T-cell (primary cell): Measurements from ENCODE around the gene CHAF1A. TPM values are rescaled to one million over a fixed set of nuclear protein-coding genes. Genes with fewer than 3 reads are reported as not detected.

Experiments
- ATAC-seq, 4 experiments: fragments of 200-7000 bp in 3 of 4; fragments of 150-1000 bp in 1 of 4; cut with Tn5 transposase; replicated peaks in 1 of 4; 1 replicate in 3 of 4; 2 replicates in 1 of 4; pipeline ENCODE4 v1.10.0; 2021; ENCODE audit warnings: moderate library complexity in 3 of 4, mild to moderate bottlenecking in 2 of 4, moderate number of reproducible peaks in 1 of 4
- CTCF ChIA-PET, 2 donors: fragments of 300-600 bp; sonication (Branson Sonifier 250); formaldehyde crosslinking; loops; one replicate each; lab custom pipeline; 2022; ENCODE audit warnings: antibody characterized with exemption in 2 of 2; lab: Charles Lee
- POLR2A ChIA-PET, 2 donors: fragments of 300-600 bp; sonication (Branson Sonifier 250); formaldehyde crosslinking; loops; one replicate each; lab custom pipeline; 2022; ENCODE audit warnings: antibody characterized with exemption in 2 of 2; lab: Charles Lee
- DNase-seq, 35 experiments: peaks; one replicate each; pipeline versions ENCODE4 v3.0.0 to v3.0.0-alpha.2; 2013 to 2023
- H3K27ac ChIP-seq: one replicate; pipeline ENCODE4 v1.5.1; 2013; ENCODE audit warnings: low read length
- H3K27me3 ChIP-seq, 2 experiments: replicated peaks in 1 of 2; 1 replicate in 1 of 2; 2 replicates in 1 of 2; pipeline versions ENCODE4 v1.6.1 to v1.7.0; 2013; ENCODE audit warnings: low read length in 1 of 2, mixed read lengths in 1 of 2; ENCODE audit not compliant: control insufficient read depth in 2 of 2, insufficient read depth in 2 of 2; ENCODE audit errors: extremely low read depth in 1 of 2
- H3K36me3 ChIP-seq, 2 donors: 1 replicate in 1 of 2; 2 replicates in 1 of 2; pipeline versions ENCODE4 v1.6.1 to v1.7.0; 2013; ENCODE audit warnings: low read length in 1 of 2; ENCODE audit not compliant: control insufficient read depth in 2 of 2, insufficient read depth in 1 of 2; ENCODE audit errors: extremely low read depth in 1 of 2
- H3K4me1 ChIP-seq, 2 experiments: 1 replicate in 1 of 2; 2 replicates in 1 of 2; pipeline versions ENCODE4 v1.6.1 to v1.7.0; 2013; ENCODE audit warnings: low read length in 2 of 2, mixed read lengths in 1 of 2; ENCODE audit not compliant: insufficient read depth in 2 of 2, control insufficient read depth in 1 of 2; ENCODE audit errors: extremely low read depth in 1 of 2
- H3K4me3 ChIP-seq, 2 donors: 1 replicate in 1 of 2; 2 replicates in 1 of 2; pipeline versions ENCODE4 v1.5.1 to v1.7.0; 2013; ENCODE audit warnings: mild to moderate bottlenecking in 2 of 2, low read length in 1 of 2, moderate library complexity in 1 of 2; ENCODE audit not compliant: control insufficient read depth in 1 of 2; ENCODE audit errors: extremely low read depth in 1 of 2
- H3K9me3 ChIP-seq: 2 replicates; pipeline ENCODE4 v1.7.0; 2013
- H3K27ac Mint-ChIP-seq, 2 donors: one replicate each; pipeline ENCODE4 v1.8.0; 2020 to 2021; ENCODE audit warnings: mild to moderate bottlenecking in 2 of 2, mixed read lengths in 2 of 2
- H3K27me3 Mint-ChIP-seq, 2 donors: one replicate each; pipeline ENCODE4 v1.8.0; 2021 to 2022; ENCODE audit warnings: mixed read lengths in 2 of 2
- H3K36me3 Mint-ChIP-seq: one replicate; pipeline ENCODE4 v1.8.0; 2021; ENCODE audit warnings: mixed read lengths
- H3K4me1 Mint-ChIP-seq, 3 donors: one replicate each; pipeline ENCODE4 v1.8.0; 2020 to 2022; ENCODE audit warnings: mixed read lengths in 3 of 3, mild to moderate bottlenecking in 1 of 3
- H3K4me3 Mint-ChIP-seq, 3 donors: one replicate each; pipeline ENCODE4 v1.8.0; 2020 to 2022; ENCODE audit warnings: mild to moderate bottlenecking in 3 of 3, mixed read lengths in 3 of 3, moderate library complexity in 3 of 3
- H3K9me3 Mint-ChIP-seq, 3 donors: one replicate each; pipeline ENCODE4 v1.8.0; 2020 to 2022; ENCODE audit warnings: mixed read lengths in 3 of 3
- WGBS: methylation state at CpG from one replicate; pipeline ENCODE4 v1.1.5; 2013; ENCODE audit warnings: missing lambda C conversion rate; ENCODE audit not compliant: insufficient coverage; 5-methylcytosine and 5-hydroxymethylcytosine counted together
- total RNA-seq, 35 experiments: library from RNA in 6 of 35; stranded (reverse) in 6 of 35; fragments of 120-200 nt in 1 of 35; gene quantifications; one replicate each; pipeline versions ENCODE4 v1.2.1 to v1.2.4 and lab custom pipeline; 2013 to 2026

CHAF1A gene
- total RNA-seq (10 to 100 TPM; 14.4 to 27.3 (median 16.5) TPM), total RNA-seq (lab: John Stamatoyannopoulos, UW) (3.7 to 101 (median 17.8) reads per million in 29 experiments)
- 6.6 TPM for total RNA-seq (2013)

- ATAC-seq = peak; percentile 88 to 91 (median 89)
- Mint-ChIP-seq H3K9me3 (no peaks in the 10 kb centered on the region), H3K4me1 (peaks cover 45 to 60% (median 49%) of the 10 kb centered on the region in 3 donors), H3K27ac (peak within 1 kb of the TSS; percentile 87 to 92), H3K27me3 (no peaks in the 10 kb centered on the region), H3K36me3 (peaks cover 3% of the 10 kb centered on the region), H3K4me3 (peak within 1 kb of the TSS; percentile 80 to 89 (median 85))
- CTCF ChIA-PET = interaction anchor here in 1 of 2 donors (0.5 to 1.5 kb wide), 15 partner anchors 22 to 1452 kb away, joined by 3 to 18 read pairs (median 5); partner anchors contain the start of genes FEM1A, MPND and YJU2
- peaks cover 23 to 49% of the 10 kb centered on the region in 2 experiments for H3K4me1 ChIP-seq
- no peaks in the 10 kb centered on the region for H3K9me3 ChIP-seq
- under 1% methylated on average over 77 of the region's 84 CpGs for WGBS
- H3K27ac ChIP-seq = peak within 1 kb of the TSS; percentile 94
- peaks cover 0 to 1% of the 10 kb centered on the region in 2 donors for H3K36me3 ChIP-seq
- DNase-seq = peak; percentile 95 to 100 (median 99)
- POLR2A ChIA-PET = interaction anchor here (0.5 to 1.3 kb wide), 9 partner anchors 16 to 895 kb away, joined by 3 to 14 read pairs (median 5); partner anchors contain the start of gene HDGFL2 (in 1 of the 2)
- peak within 1 kb of the TSS; percentile 54 to 84 for H3K4me3 ChIP-seq
- no peaks in the 10 kb centered on the region for H3K27me3 ChIP-seq
Measured at GRCh38 chr19:4402171-4403004, at the start of gene CHAF1A. Gene CHAF1A (plus strand): TSS chr19:4402640. CDS start chr19:4402763, 123 bp downstream.

- ATAC-seq (peak; percentile 63 to 81 (median 76)), DNase-seq (peak in 31 of 35 experiments; percentile 26 to 83 (median 52))
- Mint-ChIP-seq H3K4me1 (peaks cover 0 to 5% (median 2%) of the 10 kb centered on the region in 3 donors), H3K27ac (no peak overlapping the region), H3K27me3 (no peaks in the 10 kb centered on the region), H3K4me3 (no peak overlapping the region), H3K9me3 (no peaks in the 10 kb centered on the region), H3K36me3 (no peaks in the 10 kb centered on the region)
- WGBS = 56% methylated on average over 6 of the region's 9 CpGs
- POLR2A ChIA-PET = interaction anchor here in 1 of 2 donors (1.0 kb wide), 1 partner anchor 10 kb away, joined by 3 read pairs; no protein-coding TSS in a partner anchor
- CTCF ChIA-PET = interaction anchor here (0.6 to 2.4 kb wide), 12 partner anchors 9 to 119 kb away, joined by 3 to 39 read pairs (median 4); partner anchors contain the start of genes CHAF1A (in 1 of the 2) and MPND (in 1 of the 2)
- H3K36me3 ChIP-seq = peaks cover 0 to 3% of the 10 kb centered on the region in 2 donors
- no peak overlapping the region for H3K4me3 ChIP-seq
- no peaks in the 10 kb centered on the region for H3K4me1 ChIP-seq
- H3K27me3 ChIP-seq = no peaks in the 10 kb centered on the region
- no peaks in the 10 kb centered on the region for H3K9me3 ChIP-seq
- no peak overlapping the region for H3K27ac ChIP-seq
Measured at GRCh38 chr19:4352701-4353121, 49.7 kb upstream of the CHAF1A start.

- Histone ChIP-seq H3K9me3 (no peaks in the 10 kb centered on the region), H3K4me1 (no peaks in the 10 kb centered on the region), H3K4me3 (no peak overlapping the region), H3K36me3 (peaks cover 0 to 8% of the 10 kb centered on the region in 2 donors), H3K27ac (no peak overlapping the region), H3K27me3 (no peaks in the 10 kb centered on the region)
- H3K4me3 Mint-ChIP-seq = no peak overlapping the region
- no peaks in the 10 kb centered on the region for H3K9me3 Mint-ChIP-seq
- peaks cover 0 to 5% (median 2%) of the 10 kb centered on the region in 3 donors for H3K4me1 Mint-ChIP-seq
- H3K36me3 Mint-ChIP-seq = no peaks in the 10 kb centered on the region
- 86% methylated on average over 4 of the region's 12 CpGs for WGBS
- H3K27ac Mint-ChIP-seq = no peak overlapping the region
- ChIA-PET CTCF (no interaction called here), POLR2A (no interaction called here)
- DNase-seq = no peak
- no peaks in the 10 kb centered on the region for H3K27me3 Mint-ChIP-seq
- no peak for ATAC-seq
Measured at GRCh38 chr19:4354282-4354681, 48.2 kb upstream of the CHAF1A start.

GRCh38 chr19:4354897-4355296, 47.5 kb upstream of the CHAF1A start:
- H3K27ac ChIP-seq = no peak overlapping the region
- Mint-ChIP-seq H3K9me3 (no peaks in the 10 kb centered on the region), H3K4me1 (peaks cover 0 to 5% (median 2%) of the 10 kb centered on the region in 3 donors), H3K36me3 (no peaks in the 10 kb centered on the region), H3K4me3 (no peak overlapping the region), H3K27ac (no peak overlapping the region), H3K27me3 (no peaks in the 10 kb centered on the region)
- POLR2A ChIA-PET = interaction anchor here in 1 of 2 donors (0.6 kb wide), 1 partner anchor 60 kb away, joined by 3 read pairs; no protein-coding TSS in a partner anchor
- H3K9me3 ChIP-seq = no peaks in the 10 kb centered on the region
- no peaks in the 10 kb centered on the region for H3K4me1 ChIP-seq
- peaks cover 3 to 14% of the 10 kb centered on the region in 2 donors for H3K36me3 ChIP-seq
- DNase-seq (no peak), ATAC-seq (no peak)
- H3K4me3 ChIP-seq = no peak overlapping the region
- H3K27me3 ChIP-seq = no peaks in the 10 kb centered on the region
- CTCF ChIA-PET = no interaction called here
- WGBS = 96% methylated on average over 4 of the region's 17 CpGs

GRCh38 chr19:4357095-4357797, 45.2 kb upstream of the CHAF1A start:
- H3K27ac ChIP-seq = no peak overlapping the region
- Mint-ChIP-seq H3K9me3 (no peaks in the 10 kb centered on the region), H3K4me1 (peaks cover 0 to 5% (median 2%) of the 10 kb centered on the region in 3 donors), H3K4me3 (no peak overlapping the region), H3K27me3 (no peaks in the 10 kb centered on the region), H3K27ac (no peak overlapping the region), H3K36me3 (peaks cover 10% of the 10 kb centered on the region)
- no peaks in the 10 kb centered on the region for H3K4me1 ChIP-seq
- 89% methylated on average over 15 of the region's 23 CpGs for WGBS
- ATAC-seq = no peak
- H3K4me3 ChIP-seq = no peak overlapping the region
- no peaks in the 10 kb centered on the region for H3K9me3 ChIP-seq
- H3K27me3 ChIP-seq = no peaks in the 10 kb centered on the region
- peaks cover 13 to 27% of the 10 kb centered on the region in 2 donors for H3K36me3 ChIP-seq
- DNase-seq = no peak
- ChIA-PET CTCF (no interaction called here), POLR2A (no interaction called here)

- ATAC-seq (no peak), DNase-seq (no peak)
- peaks cover 10% of the 10 kb centered on the region for H3K36me3 Mint-ChIP-seq
- H3K27ac Mint-ChIP-seq = no peak overlapping the region
- no peak overlapping the region for H3K4me3 ChIP-seq
- no peaks in the 10 kb centered on the region for H3K9me3 ChIP-seq
- no peak overlapping the region for H3K27ac ChIP-seq
- no peak overlapping the region for H3K4me3 Mint-ChIP-seq
- peaks cover 0 to under 1% (median 0%) of the 10 kb centered on the region in 3 donors for H3K4me1 Mint-ChIP-seq
- no peaks in the 10 kb centered on the region for H3K4me1 ChIP-seq
- H3K9me3 Mint-ChIP-seq = no peaks in the 10 kb centered on the region
- H3K27me3 Mint-ChIP-seq = no peaks in the 10 kb centered on the region
- peaks cover 13 to 34% of the 10 kb centered on the region in 2 donors for H3K36me3 ChIP-seq
- ChIA-PET POLR2A (no interaction called here), CTCF (no interaction called here)
- WGBS = 95% methylated on average over 13 of the region's 16 CpGs
- no peaks in the 10 kb centered on the region for H3K27me3 ChIP-seq
Measured at GRCh38 chr19:4357921-4358326, 44.5 kb upstream of the CHAF1A start.
